ENCODE results near the gene OTUD7B.

DNA sequence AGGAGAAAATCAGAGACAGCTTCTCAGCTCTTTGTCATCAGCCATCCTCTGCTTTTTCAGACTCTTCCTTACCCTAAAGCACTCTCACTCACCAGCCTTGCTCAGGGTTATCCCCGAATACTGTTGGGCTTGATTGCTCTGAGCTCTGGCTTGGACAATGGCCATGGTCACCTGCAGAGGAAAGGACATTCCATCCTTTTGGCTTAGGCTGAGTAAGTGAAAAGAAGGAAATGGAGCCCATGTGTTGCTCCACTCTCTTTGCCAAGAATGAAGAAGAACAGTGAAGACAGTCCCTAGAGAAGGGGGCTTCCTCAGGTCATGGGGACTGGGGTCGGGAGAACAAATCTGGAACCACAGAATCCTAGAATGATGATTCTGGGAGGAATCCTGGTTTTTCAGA is 76.2 kb downstream of the OTUD7B start:
- TF ChIP-seq, protein P1, sequence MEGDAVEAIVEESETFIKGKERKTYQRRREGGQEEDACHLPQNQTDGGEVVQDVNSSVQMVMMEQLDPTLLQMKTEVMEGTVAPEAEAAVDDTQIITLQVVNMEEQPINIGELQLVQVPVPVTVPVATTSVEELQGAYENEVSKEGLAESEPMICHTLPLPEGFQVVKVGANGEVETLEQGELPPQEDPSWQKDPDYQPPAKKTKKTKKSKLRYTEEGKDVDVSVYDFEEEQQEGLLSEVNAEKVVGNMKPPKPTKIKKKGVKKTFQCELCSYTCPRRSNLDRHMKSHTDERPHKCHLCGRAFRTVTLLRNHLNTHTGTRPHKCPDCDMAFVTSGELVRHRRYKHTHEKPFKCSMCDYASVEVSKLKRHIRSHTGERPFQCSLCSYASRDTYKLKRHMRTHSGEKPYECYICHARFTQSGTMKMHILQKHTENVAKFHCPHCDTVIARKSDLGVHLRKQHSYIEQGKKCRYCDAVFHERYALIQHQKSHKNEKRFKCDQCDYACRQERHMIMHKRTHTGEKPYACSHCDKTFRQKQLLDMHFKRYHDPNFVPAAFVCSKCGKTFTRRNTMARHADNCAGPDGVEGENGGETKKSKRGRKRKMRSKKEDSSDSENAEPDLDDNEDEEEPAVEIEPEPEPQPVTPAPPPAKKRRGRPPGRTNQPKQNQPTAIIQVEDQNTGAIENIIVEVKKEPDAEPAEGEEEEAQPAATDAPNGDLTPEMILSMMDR (IDR thresholded peaks at IDR 0.05): no peak
- TF ChIP-seq EZH2 (IDR thresholded peaks at IDR 0.05; ENCODE audit: borderline replicate concordance, insufficient read depth, low read depth, low read length, poor library complexity, severe bottlenecking): no peak

Measured in B cell (primary cell).